MCF 10A (cell line): ENCODE results near the gene LSM10. TPM values are rescaled to one million over a fixed set of nuclear protein-coding genes. Genes with fewer than 3 reads are reported as not detected.

Experiments used
- BruUV-seq: library from RNA; stranded (reverse); fragments of 400-500 nt; replicated peaks from 2 replicates; lab custom pipeline; 2021; lab: Mats Ljungman, UMichigan
- CTCF ChIA-PET: fragments of 300-600 bp; sonication (Branson Sonifier 250); formaldehyde crosslinking; extraction: SDS; loops from one replicate; lab custom pipeline; 2021; ENCODE audit warnings: antibody characterized with exemption, inconsistent platforms; lab: Yijun Ruan, JAX
- POLR2A ChIA-PET: fragments of 300-600, 350-650 bp; sonication (Branson Sonifier 250); formaldehyde crosslinking; extraction: SDS; loops from one replicate; lab custom pipeline; 2020; ENCODE audit warnings: antibody characterized with exemption, inconsistent platforms; lab: Yijun Ruan, JAX
- DNase-seq: peaks from one replicate; pipeline ENCODE4 v3.0.0-alpha.2; 2018; ENCODE audit not compliant: unreplicated experiment
- H3K27ac Mint-ChIP-seq: one replicate; pipeline ENCODE4 v1.8.0; 2022; ENCODE audit warnings: mild to moderate bottlenecking, low read depth, mixed read lengths; ENCODE audit not compliant: unreplicated experiment
- H3K27me3 Mint-ChIP-seq: one replicate; pipeline ENCODE4 v1.8.0; 2022; ENCODE audit warnings: mixed read lengths; ENCODE audit not compliant: insufficient read depth, unreplicated experiment
- H3K36me3 Mint-ChIP-seq: one replicate; pipeline ENCODE4 v1.8.0; 2022; ENCODE audit warnings: mild to moderate bottlenecking, moderate library complexity, mixed read lengths; ENCODE audit not compliant: insufficient read depth, unreplicated experiment
- H3K4me1 Mint-ChIP-seq: one replicate; pipeline ENCODE4 v1.8.0; 2022; ENCODE audit warnings: mixed read lengths; ENCODE audit not compliant: insufficient read depth, unreplicated experiment
- H3K4me3 Mint-ChIP-seq: one replicate; pipeline ENCODE4 v1.8.0; 2022; ENCODE audit warnings: mild to moderate bottlenecking, moderate library complexity, mixed read lengths; ENCODE audit not compliant: unreplicated experiment
- H3K9me3 Mint-ChIP-seq: one replicate; pipeline ENCODE4 v1.8.0; 2022; ENCODE audit warnings: mixed read lengths; ENCODE audit not compliant: unreplicated experiment
- intact Hi-C: fragments of 100-400 bp; cut with micrococcal nuclease; formaldehyde crosslinking; loops from 2 replicates; pipeline ENCODE4 v1.14.1; 2022
- total RNA-seq: library from RNA; stranded (reverse); gene quantifications from 2 replicates; pipeline ENCODE4 v1.2.3, GENCODE V29; 2022
- TF ChIP-seq, protein P1 (sequence below): fragments of 200-600 bp; IDR thresholded peaks from one replicate; pipeline ENCODE4 v1.8.0; 2022; ENCODE audit warnings: antibody characterized with exemption, mild to moderate bottlenecking; ENCODE audit not compliant: unreplicated experiment

LSM10 gene
- total RNA-seq, 1 experiment from 2014 or later, result 42.3 TPM

DNA sequence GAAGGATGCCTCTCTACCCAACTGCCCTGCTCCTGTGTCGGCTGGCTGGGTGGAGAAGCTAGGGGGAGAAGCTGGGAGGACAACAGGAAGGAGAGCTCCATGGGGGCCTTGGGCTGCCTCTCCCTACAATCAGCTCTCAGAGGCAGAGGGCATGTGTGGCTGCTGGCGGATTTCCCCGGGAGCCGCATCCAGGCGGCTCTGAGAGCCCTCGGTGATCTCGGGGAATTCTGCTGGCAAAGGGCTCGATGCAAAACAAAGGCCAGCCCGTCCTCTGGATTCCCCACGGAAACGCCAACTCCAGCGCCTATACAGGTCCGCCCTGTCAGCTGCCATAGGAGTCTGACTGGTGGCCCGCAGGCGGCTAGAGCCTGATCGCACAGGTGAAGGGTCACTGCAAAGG, 47.9 kb downstream of the LSM10 start:
- Mint-ChIP-seq H3K27me3 (no peaks in the 10 kb centered on the region), H3K27ac (peak overlapping the region; percentile 82), H3K9me3 (no peaks in the 10 kb centered on the region), H3K4me3 (no peak overlapping the region), H3K4me1 (peaks cover 39% of the 10 kb centered on the region), H3K36me3 (peaks cover 35% of the 10 kb centered on the region)
- intact Hi-C loops, result loop anchor here (2.0 kb wide), 1 partner anchor 71 kb away; no protein-coding TSS in a partner anchor
- TF ChIP-seq, protein P1, sequence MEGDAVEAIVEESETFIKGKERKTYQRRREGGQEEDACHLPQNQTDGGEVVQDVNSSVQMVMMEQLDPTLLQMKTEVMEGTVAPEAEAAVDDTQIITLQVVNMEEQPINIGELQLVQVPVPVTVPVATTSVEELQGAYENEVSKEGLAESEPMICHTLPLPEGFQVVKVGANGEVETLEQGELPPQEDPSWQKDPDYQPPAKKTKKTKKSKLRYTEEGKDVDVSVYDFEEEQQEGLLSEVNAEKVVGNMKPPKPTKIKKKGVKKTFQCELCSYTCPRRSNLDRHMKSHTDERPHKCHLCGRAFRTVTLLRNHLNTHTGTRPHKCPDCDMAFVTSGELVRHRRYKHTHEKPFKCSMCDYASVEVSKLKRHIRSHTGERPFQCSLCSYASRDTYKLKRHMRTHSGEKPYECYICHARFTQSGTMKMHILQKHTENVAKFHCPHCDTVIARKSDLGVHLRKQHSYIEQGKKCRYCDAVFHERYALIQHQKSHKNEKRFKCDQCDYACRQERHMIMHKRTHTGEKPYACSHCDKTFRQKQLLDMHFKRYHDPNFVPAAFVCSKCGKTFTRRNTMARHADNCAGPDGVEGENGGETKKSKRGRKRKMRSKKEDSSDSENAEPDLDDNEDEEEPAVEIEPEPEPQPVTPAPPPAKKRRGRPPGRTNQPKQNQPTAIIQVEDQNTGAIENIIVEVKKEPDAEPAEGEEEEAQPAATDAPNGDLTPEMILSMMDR, result no peak
- ChIA-PET POLR2A (interaction anchor here (0.9 to 3.9 kb wide), 9 partner anchors 10 to 200 kb away, joined by 3 to 48 read pairs (median 5); partner anchors contain the start of genes LSM10, SH3D21, STK40 and THRAP3), CTCF (interaction anchor here (0.6 to 6.0 kb wide), 11 partner anchors 10 to 199 kb away, joined by 3 to 97 read pairs (median 7); no protein-coding TSS in a partner anchor)
- DNase-seq, result no peak
- no TSS peak for BruUV-seq

DNA sequence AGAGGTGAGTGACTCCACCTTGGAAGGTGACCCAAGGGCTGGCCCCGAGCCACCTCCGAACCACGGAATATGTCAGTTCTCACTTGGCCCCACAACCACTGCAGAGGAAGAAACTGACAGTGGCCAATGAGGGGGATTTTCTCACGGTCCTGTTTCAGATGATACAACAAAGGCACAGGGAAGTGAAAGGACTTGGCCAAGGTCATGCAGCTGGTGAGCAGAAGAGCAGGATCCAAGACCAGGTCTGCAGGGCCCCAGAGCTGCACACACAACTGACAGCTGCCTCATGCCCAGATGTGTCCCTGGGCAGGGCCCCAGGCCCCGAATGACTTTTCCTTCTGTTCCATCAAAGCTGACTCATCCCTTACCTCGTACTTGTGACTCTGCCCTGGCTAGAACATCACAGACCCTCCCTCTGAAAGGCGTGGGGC, 48.5 kb downstream of the LSM10 start:
- peak overlapping the region; percentile 82 for H3K27ac Mint-ChIP-seq

DNA sequence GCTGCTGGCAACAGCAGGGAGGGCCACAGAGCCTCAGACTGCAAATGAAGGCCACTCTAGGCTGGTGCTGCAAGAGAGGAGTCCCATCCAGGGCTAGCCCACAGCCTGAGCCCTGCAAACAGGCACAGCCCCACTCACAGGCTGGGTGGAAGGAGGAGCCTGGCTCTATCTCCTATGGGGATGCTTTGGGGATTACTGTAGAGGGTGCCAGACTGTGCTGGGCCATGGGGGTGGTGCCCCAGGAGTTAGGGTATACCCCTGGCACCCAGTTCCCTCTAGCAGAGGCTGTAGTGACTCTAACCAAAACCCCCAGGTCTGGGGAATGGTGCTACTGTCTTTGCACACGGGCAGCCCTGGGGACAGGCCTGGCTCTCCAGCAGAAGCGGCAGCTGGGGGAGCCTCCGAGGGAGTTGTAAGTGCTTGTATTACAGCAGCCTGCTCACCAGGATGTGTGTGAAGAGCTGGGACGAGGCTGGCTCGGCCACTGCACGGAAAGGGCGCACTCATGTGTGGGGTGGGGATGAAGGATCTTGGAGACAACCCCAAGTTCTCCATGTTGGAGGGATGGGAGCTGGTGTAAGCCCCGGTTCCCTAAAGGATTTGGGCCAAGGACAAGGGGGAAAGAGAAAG, 50.9 kb downstream of the LSM10 start:
- CTCF ChIA-PET, result interaction anchor here (0.6 to 9.6 kb wide), 4 partner anchors 20 to 66 kb away, joined by 3 to 118 read pairs (median 4); no protein-coding TSS in a partner anchor
- intact Hi-C loops, result no loop called here
- Mint-ChIP-seq H3K4me3 (no peak overlapping the region), H3K4me1 (peaks cover 36% of the 10 kb centered on the region), H3K27me3 (no peaks in the 10 kb centered on the region), H3K9me3 (no peaks in the 10 kb centered on the region), H3K27ac (no peak overlapping the region), H3K36me3 (peaks cover 26% of the 10 kb centered on the region)
- TF ChIP-seq, protein P1, result no peak
- POLR2A ChIA-PET, result interaction anchor here (0.6 to 0.7 kb wide), 2 partner anchors 20 to 51 kb away, joined by 3 to 5 read pairs; partner anchors contain the start of gene LSM10
- no peak for DNase-seq
- no TSS peak for BruUV-seq

More for the DNA sequence above, 48.5 kb downstream of the LSM10 start:
- no peak overlapping the region for H3K4me3 Mint-ChIP-seq
- H3K4me1 Mint-ChIP-seq, result peaks cover 39% of the 10 kb centered on the region
- CTCF ChIA-PET, result interaction anchor here (0.6 to 9.6 kb wide), 9 partner anchors 17 to 199 kb away, joined by 3 to 118 read pairs (median 9); no protein-coding TSS in a partner anchor
- peaks cover 33% of the 10 kb centered on the region for H3K36me3 Mint-ChIP-seq
- H3K9me3 Mint-ChIP-seq, result no peaks in the 10 kb centered on the region
- peak; percentile 57 for DNase-seq
- TF ChIP-seq, protein P1, result no peak
- BruUV-seq, result no TSS peak
- intact Hi-C loops, result no loop called here
- POLR2A ChIA-PET, result interaction anchor here (0.7 to 3.9 kb wide), 8 partner anchors 20 to 200 kb away, joined by 3 to 48 read pairs (median 6); partner anchors contain the start of genes EVA1B, LSM10, SH3D21 and STK40
- H3K27me3 Mint-ChIP-seq, result no peaks in the 10 kb centered on the region

DNA sequence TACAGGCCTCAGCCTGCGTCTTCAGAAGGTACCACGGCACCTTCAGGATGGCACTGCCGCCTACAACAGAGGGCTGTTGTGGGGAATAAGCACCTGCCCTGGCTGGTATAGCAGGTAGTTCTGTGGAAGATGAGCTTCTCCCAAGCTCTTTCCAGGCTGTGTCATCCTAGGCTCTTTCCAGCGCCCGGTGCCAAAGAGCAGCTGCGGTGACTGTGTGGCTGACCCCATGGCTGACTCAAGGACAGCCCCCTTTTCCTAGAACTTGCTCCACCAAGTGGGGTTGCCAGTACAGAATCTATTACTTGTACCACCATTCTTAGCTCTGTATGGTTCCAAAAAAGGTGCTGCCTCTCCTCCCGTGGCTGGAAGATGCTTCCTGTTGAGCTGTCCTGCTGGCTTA, 52.4 kb downstream of the LSM10 start:
- CTCF ChIA-PET, result interaction anchor here (0.7 to 9.6 kb wide), 4 partner anchors 11 to 75 kb away, joined by 3 to 118 read pairs (median 4); no protein-coding TSS in a partner anchor
- TF ChIP-seq, protein P1, result no peak
- POLR2A ChIA-PET, result interaction anchor here (1.0 kb wide), 1 partner anchor 41 kb away, joined by 3 read pairs; no protein-coding TSS in a partner anchor
- Mint-ChIP-seq H3K4me1 (peaks cover 21% of the 10 kb centered on the region), H3K36me3 (peaks cover 26% of the 10 kb centered on the region), H3K4me3 (no peak overlapping the region), H3K9me3 (no peaks in the 10 kb centered on the region), H3K27me3 (no peaks in the 10 kb centered on the region), H3K27ac (no peak overlapping the region)
- DNase-seq, result no peak
- intact Hi-C loops, result no loop called here
- no TSS peak for BruUV-seq
